GM18505 (cell line): ENCODE results near the gene TCOF1.

Experiments
- ATAC-seq: cut with Tn5 transposase; IDR thresholded peaks from one replicate; pipeline ENCODE4 v1.9.1; 2021; ENCODE audit not compliant: unreplicated experiment
- POLR2A ChIP-seq: IDR thresholded peaks from 4 replicates; pipeline ENCODE4 v1.6.1; 2011; ENCODE audit warnings: borderline replicate concordance; ENCODE audit not compliant: insufficient read depth, insufficient read length; ENCODE audit errors: extremely low read depth

The TCOF1 gene

DNA sequence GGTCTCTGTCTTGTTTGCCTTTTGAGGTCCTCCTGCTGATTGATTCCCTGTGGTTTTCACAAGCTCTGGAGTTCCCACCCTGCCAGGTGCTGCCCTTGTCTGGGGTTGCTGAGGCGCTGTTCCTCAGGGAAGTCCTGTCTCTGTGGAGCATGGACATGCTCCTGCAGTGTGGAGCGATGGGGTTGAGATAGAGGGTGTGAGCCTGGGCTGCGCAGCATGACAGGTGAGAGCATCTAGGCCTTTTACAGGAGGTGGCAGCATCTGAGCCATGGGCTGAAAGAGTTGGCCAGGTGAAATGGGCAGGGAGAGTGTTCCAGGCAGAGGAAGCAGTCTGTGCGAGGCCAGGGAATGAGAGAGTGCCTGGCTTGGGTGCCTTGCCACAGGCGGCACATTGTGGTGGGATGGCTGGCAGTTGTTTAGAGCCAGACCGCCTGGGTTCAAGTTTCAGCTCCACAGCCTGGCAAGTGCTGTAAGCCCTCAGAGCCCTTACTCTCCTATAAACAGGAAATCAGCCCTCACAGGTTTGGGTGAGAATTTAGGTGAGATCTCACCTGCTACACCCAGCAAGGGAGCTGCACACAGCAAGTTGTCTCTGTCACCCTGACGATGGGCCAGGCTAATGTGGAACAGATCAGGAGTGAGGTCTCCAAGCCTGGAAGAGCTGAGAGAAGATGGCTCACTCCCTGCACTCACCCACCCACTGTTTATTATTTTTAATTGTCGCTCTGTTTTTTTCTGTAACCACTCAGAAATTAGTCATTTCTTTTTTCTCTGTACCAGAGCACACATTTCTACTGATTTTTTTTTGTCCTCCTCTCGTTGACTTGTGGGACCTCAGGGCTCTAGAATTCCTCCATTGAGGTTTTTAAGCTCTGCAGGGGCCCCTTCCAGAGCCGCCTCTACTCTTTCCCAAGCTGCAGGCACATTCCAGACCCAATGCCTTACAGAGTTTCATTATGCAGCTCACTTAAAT, 19.6 kb downstream of the TCOF1 start:
- ATAC-seq: no peak
- TF ChIP-seq POLR2A: no peak

DNA sequence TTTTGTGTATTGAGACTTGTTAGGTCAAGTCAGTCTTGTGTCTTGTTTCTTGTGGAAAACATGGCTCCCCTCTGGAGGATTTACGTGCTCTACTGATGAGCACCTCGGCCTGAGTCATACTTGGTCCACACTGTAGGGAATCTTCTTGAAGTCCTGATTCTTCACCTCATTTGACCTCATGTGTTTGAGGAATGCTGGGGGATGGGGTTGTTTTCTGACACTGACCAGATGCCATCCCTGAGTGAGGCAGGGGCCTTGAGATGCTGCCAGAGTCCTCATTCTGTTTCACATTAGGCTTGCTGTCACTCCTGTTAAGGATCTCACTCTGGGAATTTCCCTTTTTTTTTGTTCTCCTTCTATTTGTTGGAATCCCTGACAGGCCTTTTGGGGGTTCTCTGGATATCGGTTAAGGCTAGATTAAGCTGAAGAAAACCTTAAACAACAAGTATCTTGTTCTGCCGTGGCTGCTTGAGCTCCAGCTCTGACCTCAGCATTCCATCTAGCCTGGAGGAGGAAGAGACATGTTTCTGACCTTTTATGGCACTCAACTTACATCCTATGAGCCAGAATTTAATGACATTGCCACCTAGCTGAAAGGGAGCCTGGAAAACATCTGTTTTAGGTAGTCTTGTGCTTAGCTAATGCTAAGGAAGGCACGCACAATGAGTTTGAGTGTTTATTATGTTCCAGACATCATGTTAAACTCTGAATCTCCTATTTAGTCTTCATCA, 20.6 kb downstream of the TCOF1 start:
- TF ChIP-seq POLR2A: no peak
- ATAC-seq: no peak

DNA sequence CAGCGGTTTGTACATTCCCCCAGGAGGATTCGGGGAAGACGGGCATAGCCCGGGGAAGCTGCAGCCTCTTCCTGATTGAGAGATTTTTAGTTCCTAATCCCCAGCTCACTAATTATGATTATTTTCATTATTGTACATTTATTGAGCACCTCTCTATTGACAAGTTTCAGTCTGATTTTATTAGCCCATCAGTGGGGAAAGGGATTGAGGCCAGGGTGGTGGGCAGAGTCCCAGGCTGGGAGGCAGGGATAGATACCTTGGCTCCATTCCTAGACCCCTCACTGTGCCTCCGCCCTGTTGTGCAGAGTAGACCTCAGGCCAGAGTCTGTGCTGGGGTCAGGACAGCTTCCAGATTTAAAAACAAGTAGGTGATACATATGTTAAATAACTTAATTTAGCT, 27.2 kb downstream of the TCOF1 start:
- TF ChIP-seq POLR2A: no peak
- no peak for ATAC-seq

DNA sequence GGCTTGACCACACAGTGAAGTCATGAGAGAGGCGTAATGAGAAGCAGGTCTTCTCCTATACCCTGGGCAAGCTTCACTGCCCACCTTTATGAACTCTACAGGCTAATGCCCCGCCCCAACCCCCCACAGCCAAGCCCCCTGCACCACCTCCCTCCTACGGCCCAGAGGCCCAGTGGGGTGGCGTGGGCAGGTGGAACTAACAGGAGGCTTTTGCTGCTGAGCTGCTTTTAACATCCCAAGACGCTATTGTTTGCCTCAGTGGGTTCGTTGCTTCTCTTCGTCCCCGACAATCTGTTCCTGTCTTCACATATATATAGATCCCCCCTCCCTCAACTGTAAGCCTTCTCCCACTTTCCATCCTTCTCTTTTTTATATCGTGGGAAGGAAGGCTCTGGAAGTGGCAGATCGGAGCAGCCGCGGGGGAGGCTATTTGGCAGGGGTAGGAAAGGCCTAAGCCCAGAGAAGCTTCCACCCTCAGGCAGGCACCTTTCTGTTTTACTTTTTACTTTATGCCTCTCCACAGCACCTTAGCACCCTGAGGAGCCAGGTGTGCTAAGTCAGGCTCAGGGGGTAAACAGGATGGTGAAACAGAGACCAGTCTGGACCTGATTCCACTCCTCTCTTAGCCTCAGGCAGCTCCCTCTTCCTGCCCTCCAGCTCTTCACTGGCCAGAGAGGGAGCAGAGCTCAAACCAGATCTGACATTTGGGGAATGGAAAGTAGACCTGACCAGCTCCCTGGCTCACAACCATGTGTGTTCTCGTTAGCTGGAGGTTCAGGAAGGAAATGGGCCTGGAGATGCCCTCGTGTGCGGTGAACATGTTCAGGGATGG, 28.7 kb downstream of the TCOF1 start:
- no peak for ATAC-seq
- TF ChIP-seq POLR2A: no peak

DNA sequence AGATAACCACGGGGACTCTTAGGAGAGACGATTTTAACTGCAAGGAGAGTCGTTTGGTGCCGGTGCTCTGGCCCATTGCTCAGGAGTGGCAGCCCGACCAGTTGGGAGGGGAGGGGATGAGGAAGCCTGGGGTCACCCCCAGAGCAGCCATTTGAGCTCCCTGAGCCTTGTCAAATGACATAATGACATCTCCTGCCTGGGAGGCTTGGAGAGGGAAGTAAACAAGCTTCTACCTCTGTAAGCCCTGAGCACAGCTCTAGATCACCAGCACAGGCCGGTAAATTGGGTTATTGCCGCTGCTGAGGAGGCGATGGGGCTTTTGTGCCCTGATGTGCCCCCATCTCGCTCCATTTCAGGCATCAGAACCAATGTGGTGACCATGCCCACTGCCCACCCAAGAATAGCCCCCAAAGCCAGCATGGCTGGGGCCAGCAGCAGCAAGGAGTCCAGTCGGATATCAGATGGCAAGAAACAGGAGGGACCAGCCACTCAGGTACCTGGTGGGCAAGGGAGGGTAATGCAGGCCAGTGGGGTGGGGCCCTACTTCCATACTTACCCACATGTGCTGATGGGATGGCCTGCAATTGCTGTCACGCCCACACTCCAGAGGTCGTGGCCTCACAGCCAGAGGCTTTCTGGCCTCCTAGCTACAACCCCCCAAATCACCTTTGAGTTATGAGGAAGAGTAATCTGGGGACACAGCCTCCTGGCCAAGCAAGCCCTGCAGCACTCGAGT, 32.2 kb downstream of the TCOF1 start:
- ATAC-seq: no peak
- TF ChIP-seq POLR2A: no peak

GRCh38 chr5:150391064-150391834, 33.8 kb downstream of the TCOF1 start:
- ATAC-seq: no peak
- no peak for TF ChIP-seq POLR2A

- no peak for ATAC-seq
- no peak for TF ChIP-seq POLR2A
Observed at GRCh38 chr5:150391986-150392385, 34.5 kb downstream of the TCOF1 start.

DNA sequence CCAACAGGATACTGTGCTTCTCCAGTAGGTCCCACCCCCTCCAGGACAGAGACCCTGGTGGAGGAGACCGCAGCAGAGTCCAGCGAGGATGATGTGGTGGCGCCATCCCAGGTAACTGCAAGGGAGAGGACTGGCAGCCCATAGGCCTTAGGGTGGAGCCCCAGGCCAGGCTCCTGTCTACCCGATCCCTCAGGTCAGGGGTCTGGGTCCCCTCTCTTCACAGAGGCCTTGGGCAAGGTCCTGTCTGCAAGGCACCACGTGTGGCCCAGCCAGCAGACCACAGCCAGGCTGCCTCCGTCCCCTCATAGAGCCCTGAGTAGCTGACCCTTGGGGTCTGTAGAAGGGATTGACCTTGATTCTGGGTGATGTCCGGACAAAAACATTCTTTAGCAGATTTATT, 35.2 kb downstream of the TCOF1 start:
- no peak for ATAC-seq
- TF ChIP-seq POLR2A: no peak

- ATAC-seq: no peak
- no peak for TF ChIP-seq POLR2A
Observed at GRCh38 chr5:150393096-150393645, 35.7 kb downstream of the TCOF1 start.

- no peak for TF ChIP-seq POLR2A
- no peak for ATAC-seq
Observed at GRCh38 chr5:150394131-150394530, 36.6 kb downstream of the TCOF1 start.

GRCh38 chr5:150394912-150395687, 37.6 kb downstream of the TCOF1 start:
- TF ChIP-seq POLR2A: no peak
- no peak for ATAC-seq
